Activated T-helper 9 cell treated with anti-CD3 and anti-CD28 coated beads, Interleukin-2, amount 50 U/mL, for 16 hours (primary cell): Measurements from ENCODE around the gene HS2ST1.
"Not testable (repeated sequence)": the region's sequence is repeated elsewhere in the genome, so short reads cannot be mapped to it uniquely, and the experiment has no call there.

ENCODE experiments used
- DNase-seq: peaks from one replicate; pipeline ENCODE4 v3.0.0-alpha.2; 2020; ENCODE audit warnings: low read depth

Gene HS2ST1

GRCh38 chr1:86971778-86972177, 57.3 kb downstream of the HS2ST1 start:
- DNase-seq, result no peak

GRCh38 chr1:86972262-86972661, 57.8 kb downstream of the HS2ST1 start:
- DNase-seq, result no peak

GRCh38 chr1:86975993-86976550, 61.6 kb downstream of the HS2ST1 start:
- no peak for DNase-seq

GRCh38 chr1:86976664-86977063, 62.2 kb downstream of the HS2ST1 start:
- DNase-seq, result no peak

GRCh38 chr1:86981482-86982213, 67.2 kb downstream of the HS2ST1 start:
- DNase-seq, result no peak

GRCh38 chr1:86983677-86984076, 69.2 kb downstream of the HS2ST1 start:
- not testable (repeated sequence) for DNase-seq

- no peak for DNase-seq
Measured at GRCh38 chr1:86987446-86987845, 73.0 kb downstream of the HS2ST1 start.

GRCh38 chr1:86988835-86989234, 74.4 kb downstream of the HS2ST1 start:
- DNase-seq, result no peak

- not testable (repeated sequence) for DNase-seq
Measured at GRCh38 chr1:86989690-86990089, 75.3 kb downstream of the HS2ST1 start.

- DNase-seq, result no peak
Measured at GRCh38 chr1:86990826-86991225, 76.4 kb downstream of the HS2ST1 start.

- no peak for DNase-seq
Measured at GRCh38 chr1:86991549-86992186, 77.2 kb downstream of the HS2ST1 start.

GRCh38 chr1:86992861-86993260, 78.4 kb downstream of the HS2ST1 start:
- no peak for DNase-seq

GRCh38 chr1:86993269-86993985, 79.0 kb downstream of the HS2ST1 start:
- DNase-seq, result no peak

GRCh38 chr1:86994061-86994460, 79.6 kb downstream of the HS2ST1 start:
- no peak for DNase-seq

GRCh38 chr1:86997538-86997937, 83.1 kb downstream of the HS2ST1 start:
- no peak for DNase-seq

- DNase-seq, result no peak
Measured at GRCh38 chr1:86998280-86998679, 83.8 kb downstream of the HS2ST1 start.

GRCh38 chr1:86998727-86999126, 84.3 kb downstream of the HS2ST1 start:
- DNase-seq, result no peak

GRCh38 chr1:87000460-87000859, 86.0 kb downstream of the HS2ST1 start:
- DNase-seq, result no peak

- no peak for DNase-seq
Measured at GRCh38 chr1:87004857-87005256, 90.4 kb downstream of the HS2ST1 start.

- no peak for DNase-seq
Measured at GRCh38 chr1:87007323-87007722, 92.9 kb downstream of the HS2ST1 start.

GRCh38 chr1:87013385-87013784, 99.0 kb downstream of the HS2ST1 start:
- DNase-seq, result not testable (repeated sequence)

GRCh38 chr1:87017998-87018672, 103.7 kb downstream of the HS2ST1 start:
- DNase-seq, result no peak
